GM12878 (cell line): ENCODE results near the gene ERC1. TPM values are rescaled to one million over a fixed set of nuclear protein-coding genes. Genes with fewer than 3 reads are reported as not detected.

ENCODE experiments used
- ATAC-seq: fragments of 200-7000 bp; cut with Tn5 transposase; 3 replicates; pipeline ENCODE4 v1.9.1; 2020; ENCODE audit warnings: mild to moderate bottlenecking, moderate library complexity
- BruUV-seq: library from RNA; stranded (reverse); fragments of 400-500 nt; replicated peaks from 2 replicates; lab custom pipeline; 2021; lab: Mats Ljungman, UMichigan
- CTCF ChIA-PET: fragments of 300-600 bp; sonication (Branson Sonifier 250); formaldehyde crosslinking; extraction: SDS; loops from one replicate; lab custom pipeline; 2021; ENCODE audit warnings: inconsistent platforms; lab: Yijun Ruan, JAX
- POLR2A ChIA-PET: fragments of 350-600 bp; formaldehyde crosslinking; extraction: SDS; loops from one replicate; lab custom pipeline; 2021; ENCODE audit warnings: inconsistent platforms; lab: Charles Lee
- RAD21 ChIA-PET: fragments of 300-600 bp; sonication (Branson Sonifier 250); formaldehyde crosslinking; loops from one replicate; lab custom pipeline; 2023; ENCODE audit warnings: antibody characterized with exemption; ENCODE audit not compliant: unreplicated experiment; lab: Charles Lee
- SMC1A ChIA-PET: fragments of 300-600 bp; sonication (Branson Sonifier 250); formaldehyde crosslinking; loops from one replicate; lab custom pipeline; 2023; ENCODE audit not compliant: unreplicated experiment, uncharacterized antibody; lab: Charles Lee
- DNase-seq: peaks from one replicate; pipeline ENCODE4 v3.0.0-alpha.2; 2011; ENCODE audit warnings: low read depth, low spot score
- FAIRE-seq: peaks from 3 replicates; lab custom pipeline; 2011; peaks lifted over from hg19 to GRCh38; lab: Jason Lieb, UNC
- H2AFZ ChIP-seq: 2 replicates; pipeline ENCODE4 v1.6.0; 2011; ENCODE audit warnings: low read depth, low read length, control low read depth; ENCODE audit not compliant: control insufficient read depth
- H3K27ac ChIP-seq: 2 replicates; pipeline ENCODE4 v1.5.1; 2011; ENCODE audit warnings: control low read depth; ENCODE audit not compliant: control insufficient read depth, insufficient read depth
- H3K27me3 ChIP-seq, 2 experiments: replicated peaks in 1 of 2; 2 replicates each; pipeline versions ENCODE4 v1.6.0 to v1.6.1; 2011; ENCODE audit warnings: low read length in 1 of 2; ENCODE audit not compliant: control insufficient read depth in 2 of 2, insufficient read depth in 2 of 2
- H3K36me3 ChIP-seq, 2 experiments: 2 replicates each; pipeline ENCODE4 v1.5.1; 2011; ENCODE audit warnings: low read length in 1 of 2; ENCODE audit not compliant: control insufficient read depth in 2 of 2, insufficient read depth in 2 of 2
- H3K4me1 ChIP-seq: 2 replicates; pipeline ENCODE4 v1.6.1; 2011; ENCODE audit warnings: mild to moderate bottlenecking, low read length, moderate library complexity, mixed read lengths; ENCODE audit not compliant: control insufficient read depth, insufficient read depth
- H3K4me2 ChIP-seq: 2 replicates; pipeline ENCODE4 v1.6.0; 2011; ENCODE audit warnings: control low read depth; ENCODE audit not compliant: control insufficient read depth, insufficient read depth
- H3K4me3 ChIP-seq: fragments of 200-600 bp; sonication (generic); 2 replicates; pipeline ENCODE4 v1.5.1; 2016
- H3K79me2 ChIP-seq: 2 replicates; pipeline ENCODE4 v1.6.0; 2011; ENCODE audit warnings: low read length; ENCODE audit not compliant: control insufficient read depth, insufficient read depth
- H3K9ac ChIP-seq: 2 replicates; pipeline ENCODE4 v1.8.0; 2011; ENCODE audit warnings: low read length, control low read depth, mixed read lengths; ENCODE audit not compliant: control insufficient read depth, insufficient read depth
- H3K9me3 ChIP-seq: replicated peaks from 3 replicates; pipeline ENCODE4 v1.5.1; 2011; ENCODE audit warnings: mild to moderate bottlenecking, low read length; ENCODE audit not compliant: control insufficient read depth, insufficient read depth
- H4K20me1 ChIP-seq: 2 replicates; pipeline ENCODE4 v1.6.0; 2011; ENCODE audit not compliant: control insufficient read depth, insufficient read depth
- BCL11A ChIP-seq: IDR thresholded peaks from 2 replicates; pipeline ENCODE4 v1.6.1; 2011; ENCODE audit warnings: low read depth, low read length
- CHD4 ChIP-seq: fragments of 200-600 bp; sonication (generic); IDR thresholded peaks from 2 replicates; pipeline ENCODE4 v1.6.1; 2016; ENCODE audit warnings: mild to moderate bottlenecking
- CREM ChIP-seq: IDR thresholded peaks from 2 replicates; pipeline ENCODE4 v1.6.1; 2014; ENCODE audit warnings: antibody characterized with exemption, low read depth
- IRF3 ChIP-seq: fragments of 450-650 bp; IDR thresholded peaks from 2 replicates; pipeline ENCODE4 v1.6.1; 2014; ENCODE audit warnings: mild to moderate bottlenecking
- NKRF ChIP-seq: fragments of 450-650 bp; conservative IDR thresholded peaks from 2 replicates; pipeline ENCODE4 v1.6.1; 2017; ENCODE audit warnings: mild to moderate bottlenecking, moderate library complexity
- PAX5 ChIP-seq: IDR thresholded peaks from 2 replicates; pipeline ENCODE4 v1.6.1; 2011; ENCODE audit warnings: low read depth, low read length, borderline replicate concordance
- RELA ChIP-seq: fragments of 450-650 bp; IDR thresholded peaks from 2 replicates; pipeline ENCODE4 v1.8.0; 2014; ENCODE audit warnings: borderline replicate concordance; ENCODE audit not compliant: partially characterized antibody
- RELB ChIP-seq: fragments of 450-650 bp; IDR thresholded peaks from 2 replicates; pipeline ENCODE4 v1.6.1; 2017; ENCODE audit warnings: low read depth, mild to moderate bottlenecking, moderate library complexity
- USF2 ChIP-seq: IDR thresholded peaks from 2 replicates; pipeline ENCODE4 v1.6.1; 2011; ENCODE audit warnings: low read depth, low read length, improper control_type of control experiment, borderline replicate concordance
- YBX1 ChIP-seq: fragments of 450-650 bp; IDR thresholded peaks from 2 replicates; pipeline ENCODE4 v1.6.1; 2016; ENCODE audit warnings: antibody characterized with exemption
- in situ Hi-C: fragments of 300-500 bp; cut with MboI; formaldehyde crosslinking; loops from 9 replicates; pipeline ENCODE4 v1.14.3; 2018; ENCODE audit warnings: mixed read lengths
- intact Hi-C: fragments of 100-400 bp; cut with micrococcal nuclease; formaldehyde crosslinking; loops from one replicate; pipeline ENCODE4 v1.14.2; 2022; ENCODE audit not compliant: unreplicated experiment
- polyA plus RNA-seq, 11 experiments: library from polyadenylated mRNA; depleted of rRNA in 4 of 11; unstranded in 6 of 11; stranded (reverse) in 5 of 11; fragments of >200 nt; fragmentation: Nextera tagmentation in 4 of 11; fragmentation: Illumina TruSeq in 1 of 11; extraction: Ambion mirVana in 4 of 11; extraction: Trizol in 1 of 11; gene quantifications; 1 replicate in 1 of 11; 2 replicates in 10 of 11; pipeline versions ENCODE4 v1.2.1 to v1.2.3, GENCODE V29; 2011 to 2016; ENCODE audit warnings: inconsistent platforms in 2 of 11, missing spikeins in 2 of 11, low read depth in 1 of 11
- total RNA-seq, 4 experiments: library from RNA; depleted of rRNA in 3 of 4; stranded (reverse); fragments of >200 nt in 3 of 4; fragmentation: Illumina TruSeq in 1 of 4; extraction: Trizol in 1 of 4; gene quantifications; 2 replicates each; pipeline versions ENCODE4 v1.2.1 to v1.2.3, GENCODE V29; 2013 to 2021

Gene ERC1
- total and polyA plus RNA-seq, 10 of the 15 experiments (the other 5 are each of a cell fraction or from before 2014, with no cell fraction given), result 0.75 to 8.0 (median 5.0) TPM

- no TSS peak for BruUV-seq
- ChIA-PET RAD21 (interaction anchor here (0.6 kb wide), 1 partner anchor 56 kb away, joined by 3 read pairs; no protein-coding TSS in a partner anchor), POLR2A (interaction anchor here (0.7 kb wide), 1 partner anchor 18 kb away, joined by 3 read pairs; no protein-coding TSS in a partner anchor), CTCF (no interaction called here), SMC1A (interaction anchor here (0.6 to 0.9 kb wide), 3 partner anchors 9 to 98 kb away, joined by 3 to 4 read pairs (median 3); no protein-coding TSS in a partner anchor)
- no peaks in the 10 kb centered on the region for H4K20me1 ChIP-seq
- FAIRE-seq (no peak), ATAC-seq (no peak), DNase-seq (no peak)
- intact Hi-C loops (no loop called here), in situ Hi-C loops (no loop called here)
- no peak overlapping the region for H2AFZ ChIP-seq
- H3K27ac ChIP-seq, result no peak overlapping the region
- 0 out of 2 replicates have a peak, but pooled peaks cover 4% of the 10 kb centered on the region for H3K4me1 ChIP-seq
- H3K4me2 ChIP-seq, result no peak overlapping the region
- H3K36me3 ChIP-seq, result no peaks in the 10 kb centered on the region; a peak in 1 of 4 replicates
- H3K4me3 ChIP-seq, result no peak overlapping the region
- H3K9ac ChIP-seq, result no peak overlapping the region
- H3K27me3 ChIP-seq, result no peaks in the 10 kb centered on the region
- no peaks in the 10 kb centered on the region; the same call in 1 of the 3 replicates for H3K9me3 ChIP-seq
- H3K79me2 ChIP-seq, result no peaks in the 10 kb centered on the region
- no peak for TF ChIP-seq NKRF
- no peak for TF ChIP-seq USF2
- no peak for TF ChIP-seq CHD4
- no peak for TF ChIP-seq IRF3
- TF ChIP-seq BCL11A, result no peak
- TF ChIP-seq CREM, result no peak
- TF ChIP-seq RELA, result no peak
- no peak for TF ChIP-seq PAX5
- no peak for TF ChIP-seq RELB
- no peak for TF ChIP-seq YBX1
- TF ChIP-seq, all 136 proteins: peak for 0
These were observed 208.7 kb downstream of the ERC1 start for GRCh38 chr12:1199700-1200099.
